HEK293 (cell line): ENCODE measurements around the gene AEBP1.

ENCODE experiments used
- CTCF ChIA-PET: fragments of 350-600 bp; formaldehyde crosslinking; extraction: SDS; loops from one replicate; lab custom pipeline; 2021; ENCODE audit warnings: antibody characterized with exemption; lab: Yijun Ruan, JAX
- POLR2A ChIA-PET: fragments of 300-600 bp; formaldehyde crosslinking; extraction: SDS; loops from one replicate; lab custom pipeline; 2020; ENCODE audit warnings: antibody characterized with exemption, inconsistent platforms; lab: Yijun Ruan, JAX
- H3K27ac ChIP-seq: fragments of 200-500 bp; sonication (Bioruptor generic); 2 replicates; pipeline ENCODE4 v1.5.1; 2014; ENCODE audit warnings: low read depth, low read length, control low read depth, inconsistent platforms; ENCODE audit errors: extremely low read depth
- H3K36me3 ChIP-seq, 2 experiments: fragments of 200-500 bp in 1 of 2; sonication (Bioruptor generic) in 1 of 2; 1 replicate in 1 of 2; 2 replicates in 1 of 2; pipeline ENCODE4 v1.5.1; 2014 to 2017; ENCODE audit warnings: inconsistent platforms in 2 of 2, low read length in 2 of 2; ENCODE audit not compliant: control insufficient read depth in 2 of 2, insufficient read depth in 1 of 2
- H3K4me1 ChIP-seq: fragments of 200-500 bp; sonication (Bioruptor generic); 2 replicates; pipeline ENCODE4 v1.5.1; 2014; ENCODE audit warnings: mild to moderate bottlenecking, low read length, inconsistent platforms; ENCODE audit not compliant: control insufficient read depth, insufficient read depth
- H3K4me3 ChIP-seq: 2 replicates; pipeline ENCODE4 v1.5.1; 2011; ENCODE audit warnings: low read depth, mild to moderate bottlenecking, control low read depth, low read length, moderate library complexity
- H3K9me3 ChIP-seq: fragments of 200-500 bp; sonication (Bioruptor generic); 2 replicates; pipeline ENCODE4 v1.5.1; 2014; ENCODE audit warnings: low read depth, low read length, inconsistent platforms; ENCODE audit not compliant: control insufficient read depth, insufficient read depth
- FEZF1 ChIP-seq: fragments of 450-650 bp; formaldehyde crosslinking; IDR thresholded peaks from 2 replicates; pipeline ENCODE4 v1.5.1; 2016; ENCODE audit warnings: missing biosample characterization, missing genetic modification characterization
- MEIS1 ChIP-seq: sonication (generic); formaldehyde crosslinking; IDR thresholded peaks from 2 replicates; pipeline ENCODE4 v1.8.1; 2022; ENCODE audit warnings: missing genetic modification reagents, mild to moderate bottlenecking, borderline replicate concordance
- SETDB1 ChIP-seq: IDR thresholded peaks from one replicate; pipeline ENCODE4 v1.6.1; 2017; ENCODE audit warnings: mild to moderate bottlenecking, low read length, moderate library complexity, mixed read lengths; ENCODE audit not compliant: insufficient read length
- WT1 ChIP-seq: fragments of 450-650 bp; formaldehyde crosslinking; IDR thresholded peaks from 2 replicates; pipeline ENCODE4 v1.5.1; 2016; ENCODE audit warnings: missing biosample characterization, missing genetic modification characterization
- ZBTB11 ChIP-seq: fragments of 450-650 bp; formaldehyde crosslinking; conservative IDR thresholded peaks from 2 replicates; pipeline ENCODE4 v1.5.1; 2016; ENCODE audit warnings: low read depth, missing biosample characterization, missing genetic modification characterization
- ZBTB17 ChIP-seq: fragments of 450-650 bp; formaldehyde crosslinking; IDR thresholded peaks from 2 replicates; pipeline ENCODE4 v1.5.1; 2016; ENCODE audit warnings: missing biosample characterization, missing genetic modification characterization
- ZBTB20 ChIP-seq: fragments of 450-650 bp; formaldehyde crosslinking; IDR thresholded peaks from 2 replicates; pipeline ENCODE4 v1.5.1; 2016; ENCODE audit warnings: missing biosample characterization, missing genetic modification characterization
- ZBTB8A ChIP-seq: fragments of 450-650 bp; formaldehyde crosslinking; IDR thresholded peaks from 2 replicates; pipeline ENCODE4 v1.5.1; 2016; ENCODE audit warnings: missing biosample characterization, missing genetic modification characterization
- ZFP3 ChIP-seq: fragments of 450-650 bp; formaldehyde crosslinking; IDR thresholded peaks from 2 replicates; pipeline ENCODE4 v1.5.1; 2016; ENCODE audit warnings: low read depth, missing biosample characterization, missing genetic modification characterization
- ZFP69B ChIP-seq: fragments of 450-650 bp; formaldehyde crosslinking; IDR thresholded peaks from 2 replicates; pipeline ENCODE4 v1.5.1; 2016; ENCODE audit warnings: missing biosample characterization, missing genetic modification characterization
- ZIC2 ChIP-seq: fragments of 450-650 bp; formaldehyde crosslinking; IDR thresholded peaks from 2 replicates; pipeline ENCODE4 v1.5.1; 2016; ENCODE audit warnings: missing biosample characterization, missing genetic modification characterization
- ZNF155 ChIP-seq: fragments of 450-650 bp; formaldehyde crosslinking; IDR thresholded peaks from 2 replicates; pipeline ENCODE4 v1.5.1; 2016; ENCODE audit warnings: missing biosample characterization, missing genetic modification characterization
- ZNF350 ChIP-seq: fragments of 450-650 bp; formaldehyde crosslinking; IDR thresholded peaks from 2 replicates; pipeline ENCODE4 v1.5.0; 2017; ENCODE audit warnings: missing biosample characterization, mild to moderate bottlenecking, missing genetic modification characterization
- ZNF366 ChIP-seq: fragments of 450-650 bp; formaldehyde crosslinking; conservative IDR thresholded peaks from 2 replicates; pipeline ENCODE4 v1.5.1; 2016; ENCODE audit warnings: missing biosample characterization, missing genetic modification characterization
- ZNF404 ChIP-seq: fragments of 450-650 bp; formaldehyde crosslinking; IDR thresholded peaks from 2 replicates; pipeline ENCODE4 v1.5.1; 2017; ENCODE audit warnings: missing biosample characterization, missing genetic modification characterization
- ZNF426 ChIP-seq: fragments of 450-650 bp; formaldehyde crosslinking; IDR thresholded peaks from 2 replicates; pipeline ENCODE4 v1.5.1; 2017; ENCODE audit warnings: missing biosample characterization, missing genetic modification characterization, mild to moderate bottlenecking, inconsistent platforms, moderate library complexity
- ZNF473 ChIP-seq: fragments of 450-650 bp; formaldehyde crosslinking; IDR thresholded peaks from 2 replicates; pipeline ENCODE4 v1.5.1; 2017; ENCODE audit warnings: missing biosample characterization, missing genetic modification characterization
- ZNF488 ChIP-seq: fragments of 450-650 bp; formaldehyde crosslinking; IDR thresholded peaks from 2 replicates; pipeline ENCODE4 v1.5.1; 2016; ENCODE audit warnings: missing biosample characterization, missing genetic modification characterization
- ZNF501 ChIP-seq: fragments of 450-650 bp; formaldehyde crosslinking; IDR thresholded peaks from 2 replicates; pipeline ENCODE4 v1.5.1; 2016; ENCODE audit warnings: missing biosample characterization, missing genetic modification characterization
- ZNF654 ChIP-seq: fragments of 450-650 bp; formaldehyde crosslinking; IDR thresholded peaks from 2 replicates; pipeline ENCODE4 v1.5.1; 2016; ENCODE audit warnings: low read depth, missing biosample characterization, missing genetic modification characterization
- TF ChIP-seq, protein P1 (sequence below): fragments of 450-650 bp; formaldehyde crosslinking; IDR thresholded peaks from 2 replicates; pipeline ENCODE4 v1.5.1; 2016; ENCODE audit warnings: missing biosample characterization, missing genetic modification characterization
- TF ChIP-seq, protein P2 (sequence below): fragments of 450-650 bp; formaldehyde crosslinking; optimal IDR thresholded peaks from 2 replicates; pipeline ENCODE3; 2016; ENCODE audit warnings: missing biosample characterization, mild to moderate bottlenecking, missing genetic modification characterization

Gene AEBP1

DNA sequence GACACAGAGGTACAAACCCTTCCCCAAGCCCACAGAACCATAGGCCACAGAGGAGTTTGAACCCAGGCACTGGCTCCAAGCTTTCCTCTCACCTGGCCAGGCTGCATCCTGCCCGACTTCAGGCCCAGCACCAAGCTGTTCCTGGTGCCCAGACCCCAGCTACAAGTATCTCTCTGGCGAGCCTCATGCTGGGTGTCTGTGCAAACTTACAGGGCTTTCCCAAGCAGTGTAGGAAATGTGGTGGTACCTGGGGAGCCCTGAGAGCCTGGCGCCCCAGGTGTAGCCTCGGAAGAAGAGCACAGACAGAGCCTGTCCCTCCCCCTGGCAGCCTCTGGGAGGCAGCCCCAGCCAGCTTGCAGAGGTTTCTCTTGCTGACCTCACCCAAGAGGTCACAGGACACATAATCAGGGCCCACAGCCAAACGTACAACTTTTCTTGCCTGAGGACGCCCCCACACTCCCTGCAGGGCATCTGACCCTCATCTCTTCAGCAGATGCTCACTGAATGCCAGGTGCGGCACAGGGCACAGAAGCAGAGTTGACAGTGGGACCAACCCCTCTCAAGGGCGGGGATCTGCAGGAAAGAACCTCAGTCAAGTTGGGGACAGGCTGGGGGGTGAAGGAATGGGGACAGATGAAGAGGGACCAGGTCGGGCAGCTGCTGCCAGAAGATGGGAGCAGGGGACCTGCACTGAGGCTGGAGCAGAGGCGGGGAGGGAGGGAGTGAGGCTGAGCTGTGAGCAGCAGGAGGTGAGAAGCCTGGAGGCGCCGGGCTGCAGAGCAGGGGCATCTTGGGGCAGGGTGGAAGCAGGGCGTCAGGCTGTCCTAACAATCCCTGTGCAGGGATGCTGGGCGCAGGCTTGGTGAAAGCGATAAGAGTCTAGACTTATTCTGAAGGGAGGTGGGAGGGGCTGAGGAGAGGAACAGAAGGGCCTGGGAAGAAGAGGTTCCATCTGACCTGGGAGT lies 53.3 kb downstream of the AEBP1 start:
- H3K4me1 ChIP-seq: no peaks in the 10 kb centered on the region
- POLR2A ChIA-PET: no interaction called here
- H3K4me3 ChIP-seq: no peak overlapping the region
- H3K27ac ChIP-seq: no peak overlapping the region
- CTCF ChIA-PET: no interaction called here
- H3K9me3 ChIP-seq: no peaks in the 10 kb centered on the region
- H3K36me3 ChIP-seq: no peaks in the 10 kb centered on the region
- TF ChIP-seq WT1: no peak
- TF ChIP-seq ZBTB17 (tag by site-specific recombination): 0 out of 2 replicates have a peak, but pooled peaks have one; percentile 27
- peak; percentile 26; the same call in 1 of the 2 replicates for TF ChIP-seq ZIC2 (tag by site-specific recombination)
- no peak for TF ChIP-seq ZNF426 (tag by site-specific recombination)
- TF ChIP-seq, all 188 proteins: peak for 2

DNA sequence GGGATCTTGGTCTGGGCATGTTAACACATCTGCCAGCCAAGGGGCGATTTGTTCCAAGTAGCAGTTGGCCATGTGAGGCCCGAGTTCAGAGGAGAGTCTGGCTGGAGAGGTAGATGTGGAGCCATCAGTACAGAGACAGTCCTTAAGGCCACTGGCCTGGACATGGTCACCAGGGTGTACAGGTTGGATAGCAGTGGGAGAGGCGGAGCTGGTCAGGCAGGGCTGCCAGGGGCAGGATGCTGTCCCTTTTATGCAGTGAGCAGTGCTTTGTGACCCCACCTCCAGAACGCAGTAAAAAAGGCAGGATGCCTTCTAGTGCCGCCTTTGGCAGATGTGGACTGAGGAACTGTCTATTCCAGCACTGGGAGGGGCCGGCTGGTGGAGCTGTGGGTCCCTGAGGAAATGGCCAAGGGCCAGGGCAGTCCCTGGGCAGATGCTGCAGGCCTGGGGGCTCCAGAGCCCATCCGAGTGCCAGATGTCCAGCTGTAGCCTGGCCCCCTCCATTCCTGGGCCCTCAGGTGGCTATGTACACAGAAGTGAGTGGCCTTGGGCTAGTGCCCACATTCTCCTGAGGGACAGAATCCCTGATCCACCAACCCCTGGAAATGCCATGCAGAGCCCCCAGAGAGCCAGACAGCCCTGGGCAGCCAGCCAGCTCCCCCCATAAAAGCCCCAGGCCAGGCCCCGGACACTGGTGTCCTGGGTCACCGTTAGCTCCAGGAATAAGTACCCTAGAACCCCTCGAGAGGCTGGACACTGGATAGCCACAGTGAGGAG lies 54.1 kb downstream of the AEBP1 start:
- no peak for TF ChIP-seq SETDB1
- no peak for TF ChIP-seq FEZF1 (tag by site-specific recombination)
- no peak for TF ChIP-seq ZNF366
- TF ChIP-seq ZNF501 (tag by site-specific recombination): no peak
- no peak for TF ChIP-seq ZFP69B (tag by site-specific recombination)
- TF ChIP-seq ZNF155 (tag by site-specific recombination): no peak
- TF ChIP-seq, protein P1, sequence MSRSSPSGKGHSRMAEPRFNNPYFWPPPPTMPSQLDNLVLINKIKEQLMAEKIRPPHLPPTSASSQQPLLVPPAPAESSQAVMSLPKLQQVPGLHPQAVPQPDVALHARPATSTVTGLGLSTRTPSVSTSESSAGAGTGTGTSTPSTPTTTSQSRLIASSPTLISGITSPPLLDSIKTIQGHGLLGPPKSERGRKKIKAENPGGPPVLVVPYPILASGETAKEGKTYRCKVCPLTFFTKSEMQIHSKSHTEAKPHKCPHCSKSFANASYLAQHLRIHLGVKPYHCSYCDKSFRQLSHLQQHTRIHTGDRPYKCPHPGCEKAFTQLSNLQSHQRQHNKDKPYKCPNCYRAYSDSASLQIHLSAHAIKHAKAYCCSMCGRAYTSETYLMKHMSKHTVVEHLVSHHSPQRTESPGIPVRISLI (tag by site-specific recombination): no peak
- TF ChIP-seq ZNF350 (tag by site-specific recombination): no peak
- TF ChIP-seq MEIS1 (CRISPR knock-in tag): no peak
- no peak for TF ChIP-seq ZBTB8A (tag by site-specific recombination)
- no peak for TF ChIP-seq ZBTB11 (tag by site-specific recombination)
- TF ChIP-seq ZFP3 (tag by site-specific recombination): no peak
- TF ChIP-seq ZNF473 (tag by site-specific recombination): no peak
- TF ChIP-seq ZNF404 (tag by site-specific recombination): no peak
- TF ChIP-seq ZNF488: no peak
- no peak for TF ChIP-seq ZNF654 (tag by site-specific recombination)
- TF ChIP-seq ZIC2 (tag by site-specific recombination): no peak
- TF ChIP-seq, protein P2, sequence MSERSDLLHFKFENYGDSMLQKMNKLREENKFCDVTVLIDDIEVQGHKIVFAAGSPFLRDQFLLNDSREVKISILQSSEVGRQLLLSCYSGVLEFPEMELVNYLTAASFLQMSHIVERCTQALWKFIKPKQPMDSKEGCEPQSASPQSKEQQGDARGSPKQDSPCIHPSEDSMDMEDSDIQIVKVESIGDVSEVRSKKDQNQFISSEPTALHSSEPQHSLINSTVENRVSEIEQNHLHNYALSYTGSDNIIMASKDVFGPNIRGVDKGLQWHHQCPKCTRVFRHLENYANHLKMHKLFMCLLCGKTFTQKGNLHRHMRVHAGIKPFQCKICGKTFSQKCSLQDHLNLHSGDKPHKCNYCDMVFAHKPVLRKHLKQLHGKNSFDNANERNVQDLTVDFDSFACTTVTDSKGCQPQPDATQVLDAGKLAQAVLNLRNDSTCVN: no peak
- no peak for TF ChIP-seq ZBTB20
- Histone ChIP-seq H3K27ac (no peak overlapping the region), H3K4me1 (no peaks in the 10 kb centered on the region), H3K4me3 (no peak overlapping the region), H3K9me3 (no peaks in the 10 kb centered on the region), H3K36me3 (no peaks in the 10 kb centered on the region)
- CTCF ChIA-PET: interaction anchor here (0.6 kb wide), 1 partner anchor 26 kb away, joined by 3 read pairs; no protein-coding TSS in a partner anchor
- POLR2A ChIA-PET: no interaction called here
